ENCODE results near the gene PDE4D. TPM values are rescaled to one million over a fixed set of nuclear protein-coding genes. Genes with fewer than 3 reads are reported as not detected.

Gene PDE4D
- total RNA-seq, 1 donor from 2014 or later: 11.8 TPM

DNA sequence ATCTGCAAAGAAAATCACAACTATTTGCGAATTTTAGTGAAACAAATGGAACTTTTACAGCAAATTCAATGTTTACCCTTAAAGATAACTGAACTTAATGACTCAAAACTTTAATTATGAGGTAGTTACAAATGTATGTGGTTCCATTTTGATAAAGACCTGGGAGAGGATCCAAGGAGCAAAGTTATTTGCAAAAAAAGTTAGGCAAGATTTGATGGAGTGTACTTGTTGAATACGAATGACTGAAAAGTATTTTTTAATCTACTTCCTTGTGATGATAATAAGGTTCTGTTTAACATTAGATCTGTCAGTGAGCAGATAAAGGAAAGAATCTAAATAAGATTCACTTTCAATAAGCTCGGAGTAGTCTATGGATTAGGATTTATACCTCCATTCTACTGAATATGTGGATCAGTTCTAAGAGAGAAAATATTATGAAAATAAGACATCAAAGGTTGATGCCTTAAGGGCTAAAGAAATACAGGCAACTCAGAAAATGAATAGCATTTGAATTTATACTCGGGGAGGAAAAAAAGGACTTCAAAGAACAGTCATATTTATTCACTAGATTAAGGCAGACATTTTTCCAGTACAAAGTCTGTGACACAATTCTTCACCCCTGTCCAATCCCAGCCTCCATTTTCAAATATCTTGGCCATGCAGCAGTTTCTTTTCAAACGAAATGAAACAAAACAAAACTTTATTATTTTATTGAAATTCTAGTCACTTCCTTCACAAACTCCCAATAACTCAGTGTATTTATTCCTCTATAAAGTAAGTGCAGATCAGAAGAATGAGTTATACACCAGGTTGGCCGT lies 199.8 kb downstream of the PDE4D start:
- no peak for DNase-seq (ENCODE audit: low read depth, low spot score)
- no peaks in the 10 kb centered on the region for H3K36me3 Mint-ChIP-seq (ENCODE audit: low read depth)
- no peak overlapping the region for H3K27ac Mint-ChIP-seq (ENCODE audit: unreplicated experiment)
- no peaks in the 10 kb centered on the region for H3K9me3 Mint-ChIP-seq
- H3K4me1 Mint-ChIP-seq: no peaks in the 10 kb centered on the region
- H3K4me3 Mint-ChIP-seq: no peak overlapping the region
- TF ChIP-seq CTCF (conservative IDR thresholded peaks at IDR 0.05): no peak
- no peaks in the 10 kb centered on the region for H3K27me3 Mint-ChIP-seq (ENCODE audit: low read depth)

GRCh38 chr5:59685793-59686192 lies 207.7 kb downstream of the PDE4D start:
- H3K4me1 Mint-ChIP-seq: no peaks in the 10 kb centered on the region
- no peak overlapping the region for H3K4me3 Mint-ChIP-seq
- no peak for TF ChIP-seq CTCF (conservative IDR thresholded peaks at IDR 0.05)
- H3K27ac Mint-ChIP-seq (ENCODE audit: unreplicated experiment): no peak overlapping the region
- no peaks in the 10 kb centered on the region for H3K27me3 Mint-ChIP-seq (ENCODE audit: low read depth)
- H3K36me3 Mint-ChIP-seq (ENCODE audit: low read depth): no peaks in the 10 kb centered on the region
- no peak for DNase-seq (ENCODE audit: low read depth, low spot score)
- H3K9me3 Mint-ChIP-seq: no peaks in the 10 kb centered on the region

DNA sequence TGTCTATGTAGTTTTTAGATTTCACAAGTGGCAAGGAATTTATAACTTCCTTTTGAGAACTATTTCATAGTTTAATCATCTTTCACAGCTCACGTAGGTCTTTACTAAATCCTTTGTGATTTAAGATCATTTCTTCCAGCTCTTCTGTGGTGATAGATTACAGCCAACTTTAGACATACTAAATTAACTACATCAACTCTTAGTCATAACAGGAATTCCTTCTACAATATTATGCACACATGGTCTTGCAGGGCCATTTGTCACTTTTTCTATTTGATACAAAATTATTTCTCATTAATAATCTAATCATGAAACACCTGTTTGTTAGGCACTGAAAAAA lies 208.4 kb downstream of the PDE4D start:
- Mint-ChIP-seq H3K9me3 (no peaks in the 10 kb centered on the region), H3K27me3 (ENCODE audit: low read depth) (no peaks in the 10 kb centered on the region)
- no peak for TF ChIP-seq CTCF (conservative IDR thresholded peaks at IDR 0.05)

GRCh38 chr5:59684388-59685190 lies 208.9 kb downstream of the PDE4D start:
- H3K36me3 Mint-ChIP-seq (ENCODE audit: low read depth): no peaks in the 10 kb centered on the region
- H3K27me3 Mint-ChIP-seq (ENCODE audit: low read depth): no peaks in the 10 kb centered on the region
- no peak for TF ChIP-seq CTCF (conservative IDR thresholded peaks at IDR 0.05)
- H3K4me3 Mint-ChIP-seq: no peak overlapping the region
- DNase-seq (ENCODE audit: low read depth, low spot score): no peak
- no peaks in the 10 kb centered on the region for H3K4me1 Mint-ChIP-seq
- H3K9me3 Mint-ChIP-seq: no peaks in the 10 kb centered on the region
- no peak overlapping the region for H3K27ac Mint-ChIP-seq (ENCODE audit: unreplicated experiment)

More for the DNA sequence above, 208.4 kb downstream of the PDE4D start:
- DNase-seq (ENCODE audit: low read depth, low spot score): no peak
- Mint-ChIP-seq H3K36me3 (ENCODE audit: low read depth) (no peaks in the 10 kb centered on the region), H3K4me3 (no peak overlapping the region), H3K4me1 (no peaks in the 10 kb centered on the region), H3K27ac (ENCODE audit: unreplicated experiment) (no peak overlapping the region)

GRCh38 chr5:59683311-59683710 lies 210.2 kb downstream of the PDE4D start:
- DNase-seq (ENCODE audit: low read depth, low spot score): no peak
- Mint-ChIP-seq H3K4me3 (no peak overlapping the region), H3K9me3 (no peaks in the 10 kb centered on the region), H3K27ac (ENCODE audit: unreplicated experiment) (no peak overlapping the region), H3K36me3 (ENCODE audit: low read depth) (no peaks in the 10 kb centered on the region), H3K27me3 (ENCODE audit: low read depth) (no peaks in the 10 kb centered on the region), H3K4me1 (no peaks in the 10 kb centered on the region)
- no peak for TF ChIP-seq CTCF (conservative IDR thresholded peaks at IDR 0.05)
